Karpas-422 (cell line): ENCODE data around the gene FBN1. TPM values are rescaled to one million over a fixed set of nuclear protein-coding genes. Genes with fewer than 3 reads are reported as not detected.

Source experiments
- DNase-seq: peaks from one replicate; pipeline ENCODE4 v3.0.0-alpha.2; 2015
- H2AFZ ChIP-seq: fragments of 200-600 bp; sonication (generic); 2 replicates; pipeline ENCODE4 v1.6.1; 2014; ENCODE audit warnings: antibody characterized with exemption, low read length, mixed read lengths
- H3K27ac ChIP-seq: fragments of 200-600 bp; sonication (generic); 2 replicates; pipeline ENCODE4 v1.5.1; 2014; ENCODE audit warnings: mild to moderate bottlenecking, low read length, moderate library complexity
- H3K27me3 ChIP-seq: fragments of 200-600 bp; sonication (generic); 2 replicates; pipeline ENCODE4 v1.6.1; 2014; ENCODE audit warnings: low read length, mixed read lengths
- H3K36me3 ChIP-seq: fragments of 200-600 bp; sonication (generic); 2 replicates; pipeline ENCODE4 v1.6.1; 2014; ENCODE audit warnings: low read length, mixed read lengths; ENCODE audit not compliant: insufficient read depth
- H3K4me1 ChIP-seq: fragments of 200-600 bp; sonication (generic); 2 replicates; pipeline ENCODE4 v1.6.1; 2014; ENCODE audit warnings: mild to moderate bottlenecking, low read length, mixed read lengths
- H3K4me2 ChIP-seq: fragments of 200-600 bp; sonication (generic); 2 replicates; pipeline ENCODE4 v1.6.1; 2014; ENCODE audit warnings: low read length, low read depth, mild to moderate bottlenecking; ENCODE audit not compliant: poor library complexity, severe bottlenecking
- H3K4me3 ChIP-seq: fragments of 200-600 bp; sonication (generic); 2 replicates; pipeline ENCODE4 v1.5.1; 2014; ENCODE audit warnings: mild to moderate bottlenecking, antibody characterized with exemption, low read length, mixed read lengths
- H3K79me2 ChIP-seq: fragments of 200-600 bp; sonication (generic); 2 replicates; pipeline ENCODE4 v1.6.1; 2014; ENCODE audit warnings: mild to moderate bottlenecking, low read length, mixed read lengths
- H3K9ac ChIP-seq: fragments of 200-600 bp; sonication (generic); 2 replicates; pipeline ENCODE4 v1.6.0; 2014; ENCODE audit warnings: low read length
- H3K9me2 ChIP-seq: fragments of 200-600 bp; sonication (generic), shearing (Covaris generic); replicated peaks from 2 replicates; pipeline ENCODE4 v1.6.0; 2014; ENCODE audit warnings: mild to moderate bottlenecking, low read length, moderate library complexity; ENCODE audit not compliant: insufficient read depth
- H3K9me3 ChIP-seq: fragments of 300-700, 200-600 bp; sonication (generic); 2 replicates; pipeline ENCODE4 v1.6.1; 2014; ENCODE audit warnings: low read length, mixed read lengths
- H4K20me1 ChIP-seq: fragments of 200-600 bp; sonication (generic); 2 replicates; pipeline ENCODE4 v1.6.1; 2014; ENCODE audit warnings: mild to moderate bottlenecking, antibody characterized with exemption, low read length, low read depth; ENCODE audit not compliant: insufficient read depth
- total RNA-seq: library from RNA; depleted of rRNA; stranded (reverse); fragments of >200 nt; shearing (Covaris generic); gene quantifications from 2 replicates; pipeline ENCODE4 v1.2.3, GENCODE V29; 2014; ENCODE audit warnings: low replicate concordance

FBN1 gene
- total RNA-seq, 1 experiment from 2014 or later: 0.86 TPM

DNA sequence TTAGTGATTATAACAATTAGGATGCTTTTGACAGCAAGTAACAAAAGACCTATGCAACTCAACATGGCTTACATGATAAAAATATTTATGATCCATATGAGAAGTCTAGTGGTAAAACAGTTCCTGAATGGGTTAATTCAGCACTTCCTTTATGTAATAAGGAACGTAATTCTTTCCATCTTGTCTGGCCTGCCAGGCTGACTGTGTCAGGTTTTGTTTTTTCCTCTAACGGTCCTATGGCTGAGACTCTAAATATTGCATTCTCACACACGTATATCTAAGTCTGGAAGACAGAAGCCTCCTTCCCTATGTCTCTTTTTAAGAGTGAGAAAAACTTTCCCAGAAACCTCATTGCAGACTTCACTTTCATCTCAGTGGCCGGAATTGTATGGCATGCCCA, 263.6 kb downstream of the FBN1 start:
- Histone ChIP-seq H3K9me3 (no peaks in the 10 kb centered on the region), H3K4me3 (no peak overlapping the region), H3K9me2 (no peaks in the 10 kb centered on the region), H3K27me3 (no peaks in the 10 kb centered on the region), H3K79me2 (no peaks in the 10 kb centered on the region), H4K20me1 (no peaks in the 10 kb centered on the region), H3K4me1 (no peaks in the 10 kb centered on the region), H3K9ac (no peak overlapping the region), H3K4me2 (no peak overlapping the region), H3K27ac (no peak overlapping the region), H3K36me3 (no peaks in the 10 kb centered on the region), H2AFZ (no peak overlapping the region)
- no peak for DNase-seq

DNA sequence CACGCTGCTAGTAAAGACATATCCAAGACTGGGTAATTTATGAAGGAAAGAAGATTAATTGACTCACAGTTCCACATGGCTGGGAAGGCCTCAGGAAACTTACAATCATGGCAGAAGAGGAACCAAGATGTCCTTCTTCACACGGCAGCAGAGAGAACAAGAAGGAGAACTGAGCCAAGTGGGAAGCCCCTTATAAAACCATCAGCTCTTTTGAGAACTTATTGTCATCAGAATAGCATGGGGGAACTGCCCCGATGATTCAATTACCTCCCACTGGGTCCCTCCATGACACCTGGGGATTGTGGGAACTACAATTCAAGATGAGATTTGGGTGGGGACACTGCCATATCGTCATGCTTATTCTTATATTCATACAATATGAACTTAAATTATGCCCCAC, 265.3 kb downstream of the FBN1 start:
- no peaks in the 10 kb centered on the region for H3K9me3 ChIP-seq
- H3K4me2 ChIP-seq: no peak overlapping the region
- no peaks in the 10 kb centered on the region for H3K79me2 ChIP-seq
- no peaks in the 10 kb centered on the region for H3K27me3 ChIP-seq
- H3K36me3 ChIP-seq: no peaks in the 10 kb centered on the region
- no peak overlapping the region for H3K27ac ChIP-seq
- no peak overlapping the region for H3K4me3 ChIP-seq
- no peak overlapping the region for H3K9ac ChIP-seq
- H3K9me2 ChIP-seq: no peaks in the 10 kb centered on the region
- H3K4me1 ChIP-seq: no peaks in the 10 kb centered on the region
- H2AFZ ChIP-seq: no peak overlapping the region
- DNase-seq: no peak
- no peaks in the 10 kb centered on the region for H4K20me1 ChIP-seq

GRCh38 chr15:48375767-48376166, 269.7 kb downstream of the FBN1 start:
- Histone ChIP-seq H3K27ac (no peak overlapping the region), H2AFZ (no peak overlapping the region), H3K9me2 (no peaks in the 10 kb centered on the region), H3K79me2 (no peaks in the 10 kb centered on the region), H3K4me3 (no peak overlapping the region), H4K20me1 (no peaks in the 10 kb centered on the region), H3K27me3 (no peaks in the 10 kb centered on the region), H3K9ac (no peak overlapping the region), H3K4me1 (no peaks in the 10 kb centered on the region), H3K9me3 (no peaks in the 10 kb centered on the region), H3K36me3 (no peaks in the 10 kb centered on the region), H3K4me2 (no peak overlapping the region)
- no peak for DNase-seq

DNA sequence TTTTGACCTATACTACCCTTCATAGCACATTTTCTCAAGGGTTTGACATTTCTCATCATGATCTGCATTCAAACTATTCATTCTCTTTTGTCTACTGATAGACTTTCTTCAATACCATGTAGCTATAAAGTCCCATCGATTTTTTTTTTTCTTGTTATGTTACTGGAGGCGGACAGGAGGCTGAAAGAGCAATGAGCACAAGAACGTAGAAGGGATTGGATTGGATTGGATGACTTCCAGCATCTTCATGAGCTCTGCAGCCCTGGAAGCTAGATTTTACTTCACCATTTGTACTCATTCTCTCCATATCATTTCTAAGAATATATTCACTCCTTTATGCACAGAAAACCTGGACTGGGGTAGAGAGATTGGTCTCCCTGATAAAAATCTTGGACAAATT, 271.0 kb downstream of the FBN1 start:
- Histone ChIP-seq H3K36me3 (no peaks in the 10 kb centered on the region), H3K79me2 (no peaks in the 10 kb centered on the region), H3K27ac (no peak overlapping the region), H3K9ac (no peak overlapping the region), H3K9me3 (no peaks in the 10 kb centered on the region), H3K4me3 (no peak overlapping the region), H3K4me1 (no peaks in the 10 kb centered on the region), H3K9me2 (no peaks in the 10 kb centered on the region), H3K4me2 (no peak overlapping the region), H3K27me3 (no peaks in the 10 kb centered on the region), H4K20me1 (no peaks in the 10 kb centered on the region), H2AFZ (no peak overlapping the region)
- no peak for DNase-seq

- H3K27me3 ChIP-seq: no peaks in the 10 kb centered on the region
- DNase-seq: no peak
- H3K27ac ChIP-seq: no peak overlapping the region
- no peaks in the 10 kb centered on the region for H3K79me2 ChIP-seq
- no peak overlapping the region for H3K9ac ChIP-seq
- no peaks in the 10 kb centered on the region for H3K4me1 ChIP-seq
- no peaks in the 10 kb centered on the region for H3K36me3 ChIP-seq
- no peaks in the 10 kb centered on the region for H4K20me1 ChIP-seq
- H2AFZ ChIP-seq: no peak overlapping the region
- no peak overlapping the region for H3K4me2 ChIP-seq
- no peak overlapping the region for H3K4me3 ChIP-seq
- no peaks in the 10 kb centered on the region for H3K9me3 ChIP-seq
- H3K9me2 ChIP-seq: no peaks in the 10 kb centered on the region
Observed at GRCh38 chr15:48373821-48374451, 271.6 kb downstream of the FBN1 start.

DNA sequence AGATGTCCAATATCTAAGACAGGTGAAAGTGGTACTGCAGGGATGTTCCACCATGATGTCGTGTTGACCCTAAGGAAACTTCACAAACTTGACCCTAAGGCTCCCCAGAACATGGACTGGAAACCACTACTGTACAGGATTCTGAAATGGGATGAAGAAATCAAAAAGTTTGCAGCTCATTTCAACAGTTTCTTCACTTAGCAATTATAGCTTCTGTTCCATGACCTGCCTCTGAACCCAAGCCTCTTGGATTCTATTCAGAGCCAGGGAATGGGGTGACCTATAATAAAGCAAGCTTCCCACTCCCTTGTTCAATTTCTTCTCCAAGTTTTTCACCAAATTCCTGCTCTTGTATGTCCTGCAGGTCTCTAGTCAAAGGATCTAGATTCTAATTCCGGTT, 273.5 kb downstream of the FBN1 start:
- H3K9me2 ChIP-seq: no peaks in the 10 kb centered on the region
- no peak overlapping the region for H3K27ac ChIP-seq
- H3K79me2 ChIP-seq: no peaks in the 10 kb centered on the region
- no peak for DNase-seq
- H3K4me3 ChIP-seq: no peak overlapping the region
- no peak overlapping the region for H3K4me2 ChIP-seq
- no peak overlapping the region for H3K9ac ChIP-seq
- no peaks in the 10 kb centered on the region for H3K9me3 ChIP-seq
- no peak overlapping the region for H2AFZ ChIP-seq
- no peaks in the 10 kb centered on the region for H3K4me1 ChIP-seq
- H3K36me3 ChIP-seq: no peaks in the 10 kb centered on the region
- H3K27me3 ChIP-seq: no peaks in the 10 kb centered on the region
- H4K20me1 ChIP-seq: no peaks in the 10 kb centered on the region

GRCh38 chr15:48371550-48371949, 274.0 kb downstream of the FBN1 start:
- Histone ChIP-seq H3K4me2 (no peak overlapping the region), H4K20me1 (no peaks in the 10 kb centered on the region), H3K4me3 (no peak overlapping the region), H3K36me3 (no peaks in the 10 kb centered on the region), H2AFZ (no peak overlapping the region), H3K27me3 (no peaks in the 10 kb centered on the region), H3K9me3 (no peaks in the 10 kb centered on the region), H3K27ac (no peak overlapping the region), H3K9me2 (no peaks in the 10 kb centered on the region), H3K79me2 (no peaks in the 10 kb centered on the region), H3K9ac (no peak overlapping the region), H3K4me1 (no peaks in the 10 kb centered on the region)
- DNase-seq: no peak

DNA sequence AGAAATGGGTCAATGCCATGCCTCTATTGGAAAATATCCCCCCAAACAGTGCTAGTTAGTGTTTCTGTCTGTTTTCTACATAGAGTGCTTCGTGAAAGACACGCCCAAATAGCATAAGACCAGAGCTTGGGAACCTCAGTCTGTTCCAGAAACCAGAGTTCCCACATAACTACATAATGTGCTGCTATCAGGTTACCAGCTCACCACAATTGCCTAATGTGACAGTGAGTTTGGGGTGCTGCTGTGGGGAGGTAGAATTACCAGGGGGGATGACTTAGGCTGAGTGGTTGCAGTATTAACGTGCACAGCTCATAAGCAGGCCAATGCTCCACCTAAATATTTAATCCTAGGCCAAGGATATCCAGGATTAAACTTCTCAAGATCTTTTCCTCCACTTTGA, 275.0 kb downstream of the FBN1 start:
- no peak for DNase-seq
- H4K20me1 ChIP-seq: no peaks in the 10 kb centered on the region
- H3K9me3 ChIP-seq: no peaks in the 10 kb centered on the region
- no peak overlapping the region for H3K4me2 ChIP-seq
- H3K27ac ChIP-seq: no peak overlapping the region
- no peak overlapping the region for H3K4me3 ChIP-seq
- no peaks in the 10 kb centered on the region for H3K9me2 ChIP-seq
- H3K27me3 ChIP-seq: no peaks in the 10 kb centered on the region
- H3K79me2 ChIP-seq: no peaks in the 10 kb centered on the region
- H3K4me1 ChIP-seq: no peaks in the 10 kb centered on the region
- H3K9ac ChIP-seq: no peak overlapping the region
- H3K36me3 ChIP-seq: no peaks in the 10 kb centered on the region
- no peak overlapping the region for H2AFZ ChIP-seq

- Histone ChIP-seq H3K9ac (no peak overlapping the region), H3K9me2 (no peaks in the 10 kb centered on the region), H3K27ac (no peak overlapping the region), H3K36me3 (no peaks in the 10 kb centered on the region), H3K4me1 (no peaks in the 10 kb centered on the region), H3K9me3 (no peaks in the 10 kb centered on the region), H3K4me2 (no peak overlapping the region), H3K79me2 (no peaks in the 10 kb centered on the region), H2AFZ (no peak overlapping the region), H3K27me3 (no peaks in the 10 kb centered on the region), H4K20me1 (no peaks in the 10 kb centered on the region), H3K4me3 (no peak overlapping the region)
- no peak for DNase-seq
Observed at GRCh38 chr15:48367483-48367882, 278.0 kb downstream of the FBN1 start.
